Neural progenitor cell (in vitro differentiated cells): ENCODE results near the gene PRKAG2. TPM values are rescaled to one million over a fixed set of nuclear protein-coding genes. Genes with fewer than 3 reads are reported as not detected.

Source experiments
- DNase-seq: peaks from one replicate; pipeline ENCODE4 v3.0.0-alpha.2; 2016; ENCODE audit warnings: low spot score
- H2AFZ ChIP-seq: fragments of 200-600 bp; sonication (generic); replicated peaks from 2 replicates; pipeline ENCODE4 v1.6.1; 2016; ENCODE audit warnings: antibody characterized with exemption
- H3F3A ChIP-seq: fragments of 200-600 bp; sonication (generic); 2 replicates; pipeline ENCODE4 v1.6.1; 2016; ENCODE audit warnings: antibody characterized with exemption, low read depth
- H3K27ac ChIP-seq: fragments of 200-600 bp; sonication (generic); 2 replicates; pipeline ENCODE4 v1.5.1; 2016; ENCODE audit warnings: mild to moderate bottlenecking
- H3K27me3 ChIP-seq: fragments of 200-600 bp; sonication (generic); 2 replicates; pipeline ENCODE4 v1.6.1; 2016; ENCODE audit warnings: mild to moderate bottlenecking, moderate library complexity
- H3K36me3 ChIP-seq: fragments of 200-600 bp; sonication (generic); 2 replicates; pipeline ENCODE4 v1.5.1; 2016
- H3K4me1 ChIP-seq: fragments of 200-600 bp; sonication (generic); 2 replicates; pipeline ENCODE4 v1.6.1; 2016; ENCODE audit warnings: mixed run types
- H3K4me2 ChIP-seq: fragments of 200-600 bp; sonication (generic); 2 replicates; pipeline ENCODE4 v1.6.1; 2016
- H3K4me3 ChIP-seq: fragments of 200-600 bp; sonication (generic); 2 replicates; pipeline ENCODE4 v1.5.1; 2016
- H3K79me2 ChIP-seq: fragments of 200-600 bp; sonication (generic); 2 replicates; pipeline ENCODE4 v1.6.1; 2016; ENCODE audit warnings: low read depth
- H3K9ac ChIP-seq: fragments of 200-600 bp; sonication (generic); 2 replicates; pipeline ENCODE4 v1.6.1; 2016
- H3K9me3 ChIP-seq: fragments of 200-600 bp; sonication (generic); 2 replicates; pipeline ENCODE4 v1.5.1; 2016; ENCODE audit warnings: low read depth
- H4K20me1 ChIP-seq: fragments of 200-600 bp; sonication (generic); 2 replicates; pipeline ENCODE4 v1.6.1; 2016; ENCODE audit warnings: low read depth
- H3K27ac Mint-ChIP-seq: 3 replicates; pipeline ENCODE4 v1.8.0; 2021; ENCODE audit warnings: mixed read lengths
- H3K27me3 Mint-ChIP-seq: 2 replicates; pipeline ENCODE4 v1.8.0; 2022; ENCODE audit warnings: low read depth, mild to moderate bottlenecking, inconsistent platforms, moderate library complexity, mixed read lengths; ENCODE audit not compliant: insufficient read depth
- H3K36me3 Mint-ChIP-seq: 3 replicates; pipeline ENCODE4 v1.8.0; 2021; ENCODE audit warnings: mixed read lengths
- H3K4me1 Mint-ChIP-seq: 3 replicates; pipeline ENCODE4 v1.8.0; 2021; ENCODE audit warnings: mixed read lengths
- H3K4me3 Mint-ChIP-seq: 3 replicates; pipeline ENCODE4 v1.8.0; 2021; ENCODE audit warnings: mild to moderate bottlenecking, moderate library complexity, mixed read lengths
- H3K9me3 Mint-ChIP-seq: 3 replicates; pipeline ENCODE4 v1.8.0; 2020; ENCODE audit warnings: mixed read lengths
- EZH2 ChIP-seq: fragments of 200-600 bp; sonication (generic); IDR thresholded peaks from 2 replicates; pipeline ENCODE4 v1.6.1; 2017; ENCODE audit warnings: antibody characterized with exemption, mild to moderate bottlenecking, moderate library complexity
- EZH2phosphoT487 ChIP-seq: fragments of 200-600 bp; sonication (generic); IDR thresholded peaks from 2 replicates; pipeline ENCODE4 v1.6.1; 2017; ENCODE audit warnings: antibody characterized with exemption
- total RNA-seq: library from RNA; depleted of rRNA; stranded (reverse); fragments of >200 nt; gene quantifications from 2 replicates; pipeline ENCODE4 v1.2.3, GENCODE V29; 2015; ENCODE audit warnings: low replicate concordance
- TF ChIP-seq, protein P1 (sequence below): fragments of 200-600 bp; sonication (generic); IDR thresholded peaks from 2 replicates; pipeline ENCODE4 v1.5.1; 2017; ENCODE audit warnings: antibody characterized with exemption, mild to moderate bottlenecking

PRKAG2 gene
- total RNA-seq, 1 donor from 2014 or later = 11.4 TPM

DNA sequence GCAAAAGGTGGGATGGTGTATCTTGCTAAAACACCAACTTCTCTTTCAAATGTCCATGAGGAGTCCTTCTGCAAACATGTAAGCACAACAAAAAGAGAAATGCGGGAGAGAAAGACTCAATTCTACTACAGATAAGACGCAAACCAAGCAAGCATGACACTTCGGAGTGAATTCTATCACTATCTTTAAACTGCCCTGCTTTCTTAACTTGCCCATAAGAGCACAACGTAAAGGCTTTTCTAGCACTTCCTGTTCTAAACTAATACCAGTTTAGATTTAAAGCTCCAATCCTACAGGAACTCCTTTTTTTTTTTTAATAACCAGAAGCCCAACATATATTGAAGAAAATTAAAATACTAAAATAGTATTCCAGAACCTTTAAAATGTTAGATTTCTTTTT lies 365.6 kb downstream of the PRKAG2 start:
- no peak for DNase-seq
- H3K4me1 ChIP-seq = peaks cover 19% of the 10 kb centered on the region
- H3K4me3 ChIP-seq = no peak overlapping the region
- no peaks in the 10 kb centered on the region for H3K9me3 ChIP-seq
- peaks cover 2% of the 10 kb centered on the region for H3K4me1 Mint-ChIP-seq
- H3K36me3 Mint-ChIP-seq = peaks cover 57% of the 10 kb centered on the region
- peaks cover 95% of the 10 kb centered on the region for H4K20me1 ChIP-seq
- no peaks in the 10 kb centered on the region for H3K36me3 ChIP-seq
- no peak overlapping the region for H3K4me2 ChIP-seq
- peaks cover 53% of the 10 kb centered on the region for H3K9me3 Mint-ChIP-seq
- H3K27me3 ChIP-seq = no peaks in the 10 kb centered on the region
- H3K27me3 Mint-ChIP-seq = peaks cover 2% of the 10 kb centered on the region
- H3K27ac ChIP-seq = no peak overlapping the region
- no peak overlapping the region for H2AFZ ChIP-seq
- no peak overlapping the region for H3K9ac ChIP-seq
- H3K27ac Mint-ChIP-seq = no peak overlapping the region
- peaks cover 10% of the 10 kb centered on the region for H3F3A ChIP-seq
- TF ChIP-seq EZH2 = no peak
- TF ChIP-seq EZH2phosphoT487 = no peak
- TF ChIP-seq, protein P1, sequence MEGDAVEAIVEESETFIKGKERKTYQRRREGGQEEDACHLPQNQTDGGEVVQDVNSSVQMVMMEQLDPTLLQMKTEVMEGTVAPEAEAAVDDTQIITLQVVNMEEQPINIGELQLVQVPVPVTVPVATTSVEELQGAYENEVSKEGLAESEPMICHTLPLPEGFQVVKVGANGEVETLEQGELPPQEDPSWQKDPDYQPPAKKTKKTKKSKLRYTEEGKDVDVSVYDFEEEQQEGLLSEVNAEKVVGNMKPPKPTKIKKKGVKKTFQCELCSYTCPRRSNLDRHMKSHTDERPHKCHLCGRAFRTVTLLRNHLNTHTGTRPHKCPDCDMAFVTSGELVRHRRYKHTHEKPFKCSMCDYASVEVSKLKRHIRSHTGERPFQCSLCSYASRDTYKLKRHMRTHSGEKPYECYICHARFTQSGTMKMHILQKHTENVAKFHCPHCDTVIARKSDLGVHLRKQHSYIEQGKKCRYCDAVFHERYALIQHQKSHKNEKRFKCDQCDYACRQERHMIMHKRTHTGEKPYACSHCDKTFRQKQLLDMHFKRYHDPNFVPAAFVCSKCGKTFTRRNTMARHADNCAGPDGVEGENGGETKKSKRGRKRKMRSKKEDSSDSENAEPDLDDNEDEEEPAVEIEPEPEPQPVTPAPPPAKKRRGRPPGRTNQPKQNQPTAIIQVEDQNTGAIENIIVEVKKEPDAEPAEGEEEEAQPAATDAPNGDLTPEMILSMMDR = no peak
- H3K79me2 ChIP-seq = peaks cover 100% of the 10 kb centered on the region
- no peak overlapping the region for H3K4me3 Mint-ChIP-seq

DNA sequence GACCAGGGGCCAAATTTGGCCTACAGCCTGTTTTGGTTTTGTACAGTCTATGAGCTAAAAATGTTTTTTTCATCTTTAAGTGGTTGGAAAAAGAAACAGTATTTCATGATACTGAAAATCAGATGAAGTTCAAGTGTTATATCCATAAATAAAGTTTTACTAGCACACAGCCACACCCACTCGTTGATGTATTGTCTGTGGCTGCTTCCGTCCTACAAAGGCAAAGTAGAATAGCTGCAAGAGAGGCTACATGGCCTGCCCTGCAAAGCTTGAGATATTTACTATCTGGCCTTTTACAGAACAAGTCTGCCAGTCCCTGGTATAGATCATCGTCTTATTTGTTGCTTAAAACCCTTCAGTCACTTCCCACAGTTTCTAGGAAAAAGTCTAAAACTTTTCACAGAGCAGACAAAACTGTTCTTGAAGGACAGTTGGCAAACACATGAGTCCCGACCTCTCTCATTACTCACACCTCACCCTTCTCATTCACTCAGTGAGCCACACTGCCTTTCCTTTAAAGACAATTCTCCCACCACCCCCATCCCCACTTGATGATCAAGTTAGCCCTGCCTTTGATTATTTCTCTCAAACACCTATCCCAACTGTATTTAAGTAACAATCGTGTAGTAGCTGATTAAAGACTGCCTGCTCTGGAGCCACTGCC lies 367.1 kb downstream of the PRKAG2 start:
- TF ChIP-seq EZH2 (no peak), EZH2phosphoT487 (no peak)
- TF ChIP-seq, protein P1 = no peak
- no peak overlapping the region for H3K9ac ChIP-seq
- H3K4me1 ChIP-seq = peaks cover 19% of the 10 kb centered on the region
- H3K36me3 Mint-ChIP-seq = peaks cover 52% of the 10 kb centered on the region
- peaks cover 2% of the 10 kb centered on the region for H3K4me1 Mint-ChIP-seq
- H3K4me2 ChIP-seq = no peak overlapping the region
- DNase-seq = no peak
- no peak overlapping the region for H3K27ac ChIP-seq
- H3K9me3 Mint-ChIP-seq = peaks cover 47% of the 10 kb centered on the region
- H3K36me3 ChIP-seq = no peaks in the 10 kb centered on the region
- H2AFZ ChIP-seq = no peak overlapping the region
- H3F3A ChIP-seq = peaks cover 10% of the 10 kb centered on the region
- no peak overlapping the region for H3K4me3 Mint-ChIP-seq
- H3K79me2 ChIP-seq = peaks cover 100% of the 10 kb centered on the region
- H3K27me3 ChIP-seq = no peaks in the 10 kb centered on the region
- H3K27ac Mint-ChIP-seq = no peak overlapping the region
- H4K20me1 ChIP-seq = peaks cover 93% of the 10 kb centered on the region
- H3K4me3 ChIP-seq = no peak overlapping the region
- H3K27me3 Mint-ChIP-seq = no peaks in the 10 kb centered on the region
- no peaks in the 10 kb centered on the region for H3K9me3 ChIP-seq

DNA sequence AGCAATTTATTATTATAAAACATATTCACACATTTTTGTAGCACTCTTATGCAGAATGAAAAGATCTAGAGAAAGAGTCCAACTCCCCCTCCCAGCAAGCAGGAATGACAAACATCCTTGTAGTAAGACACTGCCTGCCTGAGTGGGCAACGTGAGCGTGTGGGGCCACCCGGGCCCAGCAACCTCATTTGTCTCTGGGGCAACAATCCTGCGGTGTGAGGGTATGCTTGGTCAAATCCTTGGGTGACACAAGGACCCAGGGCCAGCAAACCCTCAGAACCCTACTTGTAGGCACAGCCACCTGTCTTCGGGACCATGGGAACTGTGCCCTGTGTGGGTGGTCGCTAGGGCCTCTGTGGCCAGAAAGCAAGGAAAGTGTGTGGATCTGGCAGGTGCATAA lies 367.9 kb downstream of the PRKAG2 start:
- peaks cover 47% of the 10 kb centered on the region for H3K9me3 Mint-ChIP-seq
- Histone ChIP-seq H3F3A (peaks cover 10% of the 10 kb centered on the region), H3K4me1 (peaks cover 19% of the 10 kb centered on the region), H4K20me1 (peaks cover 91% of the 10 kb centered on the region), H3K4me2 (no peak overlapping the region), H3K36me3 (no peaks in the 10 kb centered on the region), H3K9ac (no peak overlapping the region), H2AFZ (no peak overlapping the region), H3K9me3 (no peaks in the 10 kb centered on the region), H3K27me3 (no peaks in the 10 kb centered on the region), H3K79me2 (peaks cover 100% of the 10 kb centered on the region), H3K4me3 (no peak overlapping the region), H3K27ac (no peak overlapping the region)
- no peak overlapping the region for H3K4me3 Mint-ChIP-seq
- H3K36me3 Mint-ChIP-seq = peaks cover 49% of the 10 kb centered on the region
- no peaks in the 10 kb centered on the region for H3K27me3 Mint-ChIP-seq
- TF ChIP-seq, protein P1 = no peak
- no peak for TF ChIP-seq EZH2
- no peak for TF ChIP-seq EZH2phosphoT487
- no peak for DNase-seq
- peaks cover 2% of the 10 kb centered on the region for H3K4me1 Mint-ChIP-seq
- H3K27ac Mint-ChIP-seq = no peak overlapping the region
